ENCODE measurements around the gene SPATA2L.

SPATA2L gene

GRCh38 chr16:89723279-89724250 lies 22.1 kb upstream of the SPATA2L start:
- H3K9me3 ChIP-seq (ENCODE audit: low read length) = no peaks in the 10 kb centered on the region
- H3K4me1 ChIP-seq (ENCODE audit: insufficient read depth, low read length) = peaks cover 14% of the 10 kb centered on the region
- H3K36me3 ChIP-seq (ENCODE audit: insufficient read depth, low read length) = peaks cover 36% of the 10 kb centered on the region
- H3K4me3 ChIP-seq (ENCODE audit: low read depth in 1 of 2, low read length in 2 of 2) = peak overlapping the region in 1 of 2 donors; percentile 51
- no peaks in the 10 kb centered on the region for H3K27me3 ChIP-seq (ENCODE audit: control insufficient read depth in 1 of 2, insufficient read depth in 2 of 2, low read length in 2 of 2)
- H3K9ac ChIP-seq (ENCODE audit: low read length) = no peak overlapping the region
- no peak overlapping the region for H3K27ac ChIP-seq (ENCODE audit: low read depth, low read length)

DNA sequence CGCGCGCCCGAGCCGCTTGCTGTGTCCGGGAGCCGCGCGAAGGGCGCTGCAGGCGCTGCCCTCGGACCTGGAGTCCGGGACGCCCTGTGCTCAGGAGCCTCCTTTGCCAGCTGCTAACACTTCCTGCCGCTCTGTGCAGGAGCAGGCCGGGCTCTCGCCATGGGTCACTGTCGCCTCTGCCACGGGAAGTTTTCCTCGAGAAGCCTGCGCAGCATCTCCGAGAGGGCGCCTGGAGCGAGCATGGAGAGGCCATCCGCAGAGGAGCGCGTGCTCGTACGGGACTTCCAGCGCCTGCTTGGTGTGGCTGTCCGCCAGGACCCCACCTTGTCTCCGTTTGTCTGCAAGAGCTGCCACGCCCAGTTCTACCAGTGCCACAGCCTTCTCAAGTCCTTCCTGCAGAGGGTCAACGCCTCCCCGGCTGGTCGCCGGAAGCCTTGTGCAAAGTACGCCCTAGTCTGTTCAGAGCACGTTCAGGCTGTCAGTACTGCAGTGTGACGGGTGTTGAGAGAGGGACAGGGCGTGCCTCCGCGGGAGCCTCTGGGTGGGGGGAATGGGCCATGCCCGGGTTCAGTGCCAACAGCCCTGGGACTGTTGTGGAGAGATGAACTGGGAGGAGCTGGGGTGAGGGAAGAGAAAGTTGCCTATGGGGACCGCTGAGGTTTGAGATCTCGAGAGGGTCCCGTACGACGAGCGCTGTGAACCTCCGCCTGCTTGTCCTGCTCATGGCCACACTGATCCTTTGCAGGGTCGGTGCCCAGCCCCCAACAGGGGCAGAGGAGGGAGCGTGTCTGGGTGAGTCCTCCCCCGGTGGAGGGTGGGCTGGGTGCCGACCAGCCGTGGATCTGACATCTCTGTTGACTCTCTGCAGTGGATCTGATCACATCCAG lies 21.1 kb upstream of the SPATA2L start:
- peaks cover 30% of the 10 kb centered on the region for H3K36me3 ChIP-seq (ENCODE audit: insufficient read depth, low read length)
- peak overlapping the region; percentile 51 to 83 for H3K4me3 ChIP-seq (ENCODE audit: low read depth in 1 of 2, low read length in 2 of 2)
- H3K27ac ChIP-seq (ENCODE audit: low read depth, low read length) = peak overlapping the region; percentile 90
- no peaks in the 10 kb centered on the region for H3K27me3 ChIP-seq (ENCODE audit: control insufficient read depth in 1 of 2, insufficient read depth in 2 of 2, low read length in 2 of 2)
- peaks cover 14% of the 10 kb centered on the region for H3K4me1 ChIP-seq (ENCODE audit: insufficient read depth, low read length)
- no peak overlapping the region for H3K9ac ChIP-seq (ENCODE audit: low read length)
- H3K9me3 ChIP-seq (ENCODE audit: low read length) = no peaks in the 10 kb centered on the region

DNA sequence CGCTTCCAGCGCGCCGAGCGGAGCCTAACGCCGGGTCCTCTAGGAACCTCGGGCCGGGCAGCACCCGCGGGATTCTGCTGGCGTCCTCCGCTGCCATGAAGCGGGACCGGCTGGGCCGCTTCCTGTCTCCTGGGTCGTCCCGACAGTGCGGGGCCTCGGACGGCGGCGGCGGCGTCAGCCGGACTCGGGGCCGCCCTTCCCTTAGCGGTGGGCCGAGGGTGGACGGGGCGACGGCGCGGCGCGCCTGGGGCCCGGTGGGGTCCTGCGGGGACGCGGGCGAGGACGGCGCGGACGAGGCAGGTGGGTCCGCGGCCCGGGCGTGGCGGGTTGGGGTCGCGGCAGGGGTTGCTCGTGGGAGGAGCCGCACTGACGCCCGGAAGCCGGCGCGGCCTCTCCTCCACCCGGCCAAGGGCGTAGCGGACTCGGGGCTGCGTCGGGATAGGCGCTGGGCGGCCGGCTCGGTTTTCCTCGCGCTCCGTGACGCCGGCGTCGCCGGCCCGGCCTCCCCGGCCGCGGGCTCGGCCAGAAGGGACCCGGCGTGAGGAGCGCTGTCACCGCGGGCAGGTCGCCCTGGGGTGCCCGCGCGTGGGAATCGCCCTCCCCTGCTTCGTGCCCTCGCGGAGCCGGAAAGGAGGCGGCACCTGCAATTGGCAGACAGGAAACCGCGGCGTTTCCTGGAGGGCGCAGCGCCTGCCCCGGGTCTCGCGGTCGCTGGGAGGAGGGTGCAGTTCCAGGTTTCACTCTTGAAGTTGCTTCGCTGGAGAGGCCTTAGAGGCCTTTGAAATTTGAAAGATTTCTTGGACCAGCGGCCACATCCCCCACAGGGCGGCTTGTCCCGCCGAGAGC lies 20.3 kb upstream of the SPATA2L start:
- no peaks in the 10 kb centered on the region for H3K9me3 ChIP-seq (ENCODE audit: low read length)
- H3K4me1 ChIP-seq (ENCODE audit: insufficient read depth, low read length) = peaks cover 14% of the 10 kb centered on the region

GRCh38 chr16:89720813-89721545 lies 19.5 kb upstream of the SPATA2L start, which contains the start of the genes VPS9D1 and ZNF276:
VPS9D1 (minus strand) TSS chr16:89720898; CDS start chr16:89720861, 37 bp downstream.
ZNF276 (plus strand) TSS chr16:89721537; CDS start chr16:89721641, 104 bp downstream.
- Histone ChIP-seq H3K4me1 (ENCODE audit: insufficient read depth, low read length) (peaks cover 14% of the 10 kb centered on the region), H3K9me3 (ENCODE audit: low read length) (no peaks in the 10 kb centered on the region), H3K27ac (ENCODE audit: low read depth, low read length) (peak within 1 kb of the TSS; percentile 90), H3K36me3 (ENCODE audit: insufficient read depth, low read length) (peaks cover 21% of the 10 kb centered on the region), H3K4me3 (ENCODE audit: low read depth in 1 of 2, low read length in 2 of 2) (peak within 1 kb of the TSS; percentile 51 to 83), H3K27me3 (ENCODE audit: control insufficient read depth in 1 of 2, insufficient read depth in 2 of 2, low read length in 2 of 2) (no peaks in the 10 kb centered on the region), H3K9ac (ENCODE audit: low read length) (no peak within 1 kb of the TSS)

More for the DNA sequence above, 20.3 kb upstream of the SPATA2L start:
- Histone ChIP-seq H3K9ac (ENCODE audit: low read length) (no peak overlapping the region), H3K36me3 (ENCODE audit: insufficient read depth, low read length) (peaks cover 22% of the 10 kb centered on the region), H3K27ac (ENCODE audit: low read depth, low read length) (peak overlapping the region; percentile 90), H3K27me3 (ENCODE audit: control insufficient read depth in 1 of 2, insufficient read depth in 2 of 2, low read length in 2 of 2) (no peaks in the 10 kb centered on the region), H3K4me3 (ENCODE audit: low read depth in 1 of 2, low read length in 2 of 2) (peak overlapping the region; percentile 51 to 83)

GRCh38 chr16:89720551-89720812 lies 19.0 kb upstream of the SPATA2L start:
- Histone ChIP-seq H3K9me3 (ENCODE audit: low read length) (no peaks in the 10 kb centered on the region), H3K27me3 (ENCODE audit: control insufficient read depth in 1 of 2, insufficient read depth in 2 of 2, low read length in 2 of 2) (no peaks in the 10 kb centered on the region), H3K9ac (ENCODE audit: low read length) (no peak overlapping the region), H3K27ac (ENCODE audit: low read depth, low read length) (peak overlapping the region; percentile 90), H3K4me1 (ENCODE audit: insufficient read depth, low read length) (peaks cover 14% of the 10 kb centered on the region), H3K36me3 (ENCODE audit: insufficient read depth, low read length) (peaks cover 21% of the 10 kb centered on the region), H3K4me3 (ENCODE audit: low read depth in 1 of 2, low read length in 2 of 2) (peak overlapping the region; percentile 51 to 83)

DNA sequence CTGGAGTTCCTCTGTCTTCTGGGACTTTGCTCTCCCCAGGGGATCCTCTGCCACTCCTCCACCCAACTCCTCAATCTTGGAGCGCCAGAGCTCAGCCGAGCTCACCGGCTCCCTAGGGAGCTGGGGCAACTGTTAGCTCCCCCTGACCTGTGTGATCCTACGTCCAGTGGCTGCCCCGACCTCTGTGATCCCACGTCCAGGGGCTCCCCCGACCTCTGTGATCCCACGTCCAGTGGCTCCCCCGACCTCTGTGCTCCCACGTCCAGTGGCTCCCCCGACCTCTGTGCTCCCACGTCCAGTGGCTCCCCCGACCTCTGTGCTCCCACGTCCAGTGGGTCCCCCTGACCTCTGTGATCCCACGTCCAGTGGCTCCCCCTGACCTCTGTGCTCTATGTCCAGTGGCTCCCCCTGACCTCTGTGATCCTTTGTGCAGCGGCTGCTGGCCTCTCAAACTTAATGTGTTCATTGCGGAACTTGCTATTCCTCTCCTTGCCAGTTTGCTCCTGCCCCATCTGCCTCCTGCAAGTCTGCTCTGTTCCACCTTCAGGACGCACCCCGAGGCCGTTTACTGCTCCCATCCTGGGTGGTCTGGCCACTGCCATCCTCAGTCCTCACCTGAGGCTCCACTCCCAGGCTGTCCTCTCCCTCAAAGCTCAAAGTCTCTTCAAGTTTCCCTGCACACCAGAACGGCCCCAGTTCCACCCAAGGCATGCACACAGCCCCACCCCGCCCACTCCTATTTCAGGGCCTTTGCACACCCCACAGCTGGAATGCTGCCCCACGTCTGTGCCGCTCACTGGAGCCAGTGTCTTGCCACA lies 16.4 kb upstream of the SPATA2L start:
- no peak overlapping the region for H3K4me3 ChIP-seq (ENCODE audit: low read depth in 1 of 2, low read length in 2 of 2)
- peaks cover 3% of the 10 kb centered on the region for H3K36me3 ChIP-seq (ENCODE audit: insufficient read depth, low read length)
- peaks cover 0 to under 1% of the 10 kb centered on the region in 2 donors for H3K27me3 ChIP-seq (ENCODE audit: control insufficient read depth in 1 of 2, insufficient read depth in 2 of 2, low read length in 2 of 2)
- peaks cover 7% of the 10 kb centered on the region for H3K4me1 ChIP-seq (ENCODE audit: insufficient read depth, low read length)
- H3K9ac ChIP-seq (ENCODE audit: low read length) = no peak overlapping the region
- H3K9me3 ChIP-seq (ENCODE audit: low read length) = no peaks in the 10 kb centered on the region
- H3K27ac ChIP-seq (ENCODE audit: low read depth, low read length) = no peak overlapping the region

DNA sequence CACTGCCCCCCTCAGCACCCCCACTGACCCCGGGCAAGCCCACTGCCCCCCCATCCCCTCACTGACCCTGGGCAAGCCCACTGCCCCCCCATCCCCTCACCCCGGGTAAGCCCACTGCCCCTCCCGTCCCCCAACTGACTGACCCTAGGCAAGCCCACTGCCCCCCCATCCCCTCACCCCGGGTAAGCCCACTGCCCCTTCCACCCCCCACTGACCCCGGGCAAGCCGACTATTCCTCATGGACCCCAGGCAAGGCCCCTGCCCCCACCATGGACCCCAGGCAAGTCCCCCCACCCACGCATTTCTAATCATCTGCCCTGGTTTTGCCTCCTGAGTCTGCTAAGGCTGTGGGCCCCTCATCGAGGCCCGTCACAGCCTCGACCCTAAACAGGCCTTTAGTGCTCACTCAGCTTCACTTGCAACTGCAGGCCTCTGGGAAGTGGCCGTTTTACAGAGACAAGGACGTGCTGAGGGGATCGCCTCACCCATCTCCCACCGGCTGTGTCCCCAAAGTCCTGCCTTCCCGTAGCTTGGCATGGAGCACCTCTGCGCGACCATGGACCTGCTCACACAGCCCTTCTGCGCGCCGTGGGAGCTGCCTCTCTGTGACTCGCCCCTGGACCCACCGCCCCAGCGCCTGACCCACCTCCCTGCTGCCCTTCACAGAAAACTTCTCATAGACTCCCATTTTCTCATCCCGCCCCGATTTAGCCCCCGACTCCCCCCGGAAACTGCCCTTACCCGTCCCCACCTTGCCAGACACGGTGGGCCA lies 15.6 kb upstream of the SPATA2L start:
- no peak overlapping the region for H3K4me3 ChIP-seq (ENCODE audit: low read depth in 1 of 2, low read length in 2 of 2)
- H3K27me3 ChIP-seq (ENCODE audit: control insufficient read depth in 1 of 2, insufficient read depth in 2 of 2, low read length in 2 of 2) = peaks cover 0 to 8% of the 10 kb centered on the region in 2 donors
- no peak overlapping the region for H3K9ac ChIP-seq (ENCODE audit: low read length)
- no peaks in the 10 kb centered on the region for H3K9me3 ChIP-seq (ENCODE audit: low read length)
- H3K36me3 ChIP-seq (ENCODE audit: insufficient read depth, low read length) = no peaks in the 10 kb centered on the region
- no peak overlapping the region for H3K27ac ChIP-seq (ENCODE audit: low read depth, low read length)
- H3K4me1 ChIP-seq (ENCODE audit: insufficient read depth, low read length) = no peaks in the 10 kb centered on the region

DNA sequence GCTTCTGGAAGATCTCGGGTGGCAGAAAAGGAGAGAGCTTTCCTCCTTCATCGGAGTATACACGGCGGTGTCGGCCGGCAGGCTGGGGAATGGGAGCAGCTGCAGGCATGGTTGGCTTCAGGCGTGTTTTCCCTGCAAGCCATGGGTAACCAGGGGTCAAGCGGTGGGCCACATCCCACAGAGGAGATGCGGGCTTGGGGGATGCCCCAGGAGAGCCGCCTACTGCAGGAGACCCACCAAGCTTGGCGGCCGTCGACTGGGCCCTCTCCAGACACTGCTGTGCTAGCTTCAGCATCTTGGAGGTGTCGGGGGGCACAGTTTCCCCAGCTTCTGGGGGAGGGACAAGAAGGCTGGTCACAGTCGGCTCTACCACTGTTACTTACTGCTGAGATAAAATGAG lies 15.0 kb upstream of the SPATA2L start:
- Histone ChIP-seq H3K4me3 (ENCODE audit: low read depth in 1 of 2, low read length in 2 of 2) (no peak overlapping the region), H3K27ac (ENCODE audit: low read depth, low read length) (no peak overlapping the region), H3K9ac (ENCODE audit: low read length) (no peak overlapping the region), H3K9me3 (ENCODE audit: low read length) (no peaks in the 10 kb centered on the region), H3K36me3 (ENCODE audit: insufficient read depth, low read length) (no peaks in the 10 kb centered on the region), H3K27me3 (ENCODE audit: control insufficient read depth in 1 of 2, insufficient read depth in 2 of 2, low read length in 2 of 2) (peaks cover 0 to 12% of the 10 kb centered on the region in 2 donors), H3K4me1 (ENCODE audit: insufficient read depth, low read length) (no peaks in the 10 kb centered on the region)

- Histone ChIP-seq H3K36me3 (ENCODE audit: insufficient read depth, low read length) (no peaks in the 10 kb centered on the region), H3K27me3 (ENCODE audit: control insufficient read depth in 1 of 2, insufficient read depth in 2 of 2, low read length in 2 of 2) (peaks cover 0 to 12% of the 10 kb centered on the region in 2 donors), H3K9ac (ENCODE audit: low read length) (no peak overlapping the region), H3K27ac (ENCODE audit: low read depth, low read length) (no peak overlapping the region), H3K4me1 (ENCODE audit: insufficient read depth, low read length) (no peaks in the 10 kb centered on the region), H3K9me3 (ENCODE audit: low read length) (no peaks in the 10 kb centered on the region), H3K4me3 (ENCODE audit: low read depth in 1 of 2, low read length in 2 of 2) (no peak overlapping the region)
Measured at GRCh38 chr16:89712274-89712781, 10.8 kb upstream of the SPATA2L start.
